ENCODE results near the gene DPY19L1. TPM values are rescaled to one million over a fixed set of nuclear protein-coding genes. Genes with fewer than 3 reads are reported as not detected.

The DPY19L1 gene
- total RNA-seq, 2 donors from 2014 or later: 35.8 to 75.1 TPM

DNA sequence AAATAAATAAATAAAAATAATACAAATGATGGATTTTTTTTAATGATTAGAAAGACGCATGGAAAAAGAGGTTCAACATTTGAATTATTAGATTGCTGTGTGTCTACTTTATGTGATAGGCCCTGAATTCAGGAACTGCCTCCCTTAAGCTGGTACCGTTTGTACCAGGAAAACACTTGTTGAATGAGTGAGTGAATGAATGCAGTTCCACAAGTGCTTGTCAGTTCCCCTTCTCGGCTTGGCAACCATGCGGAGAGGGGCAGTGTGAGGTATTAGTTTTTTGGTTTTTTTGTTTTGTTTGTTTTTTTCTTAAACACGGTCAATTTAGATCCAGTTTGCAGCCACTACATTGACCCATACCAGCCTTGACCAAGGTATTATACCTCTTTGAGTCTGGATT is 2.1 kb upstream of the DPY19L1 start:
- H3K4me3 ChIP-seq (ENCODE audit: low read length): no peak overlapping the region
- no peak overlapping the region for H3K9ac ChIP-seq (ENCODE audit: extremely low read depth, low read length, poor library complexity, severe bottlenecking)
- no peak overlapping the region for H3K27ac ChIP-seq (ENCODE audit: low read depth, low read length)
- peaks cover 3% of the 10 kb centered on the region for H3K4me1 ChIP-seq (ENCODE audit: control insufficient read depth, insufficient read depth, low read length)
- Mint-ChIP-seq H3K4me1 (peaks cover 24% of the 10 kb centered on the region), H3K27ac (no peak overlapping the region), H3K9me3 (no peaks in the 10 kb centered on the region), H3K36me3 (ENCODE audit: low read depth) (no peaks in the 10 kb centered on the region), H3K27me3 (ENCODE audit: insufficient read depth) (peaks cover 47% of the 10 kb centered on the region), H3K4me3 (no peak overlapping the region)
- no peaks in the 10 kb centered on the region for H3K9me3 ChIP-seq (ENCODE audit: control insufficient read depth, low read length)
- WGBS, 2 experiments (ENCODE audit: insufficient coverage in 1 of 2, insufficient read length in 1 of 2): 97 to 100% methylated on average over 1 to 5 of the region's 5 CpGs
- DNase-seq: no peak
- peaks cover 20% of the 10 kb centered on the region for H3K27me3 ChIP-seq (ENCODE audit: control insufficient read depth, insufficient read depth, low read length, poor library complexity, severe bottlenecking)
- no peak for TF ChIP-seq CTCF (conservative IDR thresholded peaks at IDR 0.05)
- H3K36me3 ChIP-seq (ENCODE audit: control insufficient read depth, insufficient read depth, low read length): no peaks in the 10 kb centered on the region

DNA sequence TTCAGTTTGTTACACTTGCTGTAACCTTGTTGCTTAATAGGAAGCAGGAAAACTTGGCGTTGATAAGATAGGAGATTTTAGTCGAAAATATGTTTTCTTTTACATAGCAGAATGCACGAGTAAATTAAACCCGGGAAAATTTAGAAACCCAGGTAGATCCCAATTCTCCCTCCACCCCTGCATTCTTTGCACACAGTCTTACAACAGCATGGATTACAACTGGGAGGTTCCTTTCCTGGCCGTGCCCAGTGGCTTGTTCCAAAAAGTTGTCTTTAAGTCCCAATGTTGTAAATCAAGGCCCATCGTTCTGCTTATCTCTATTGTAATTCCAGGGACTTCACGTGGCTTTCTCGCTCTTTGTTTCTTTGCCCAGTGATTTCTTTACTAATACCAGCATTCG is 1.1 kb upstream of the DPY19L1 start:
- no peaks in the 10 kb centered on the region for H3K9me3 ChIP-seq (ENCODE audit: control insufficient read depth, low read length)
- peaks cover 49% of the 10 kb centered on the region for H3K27me3 Mint-ChIP-seq (ENCODE audit: insufficient read depth)
- no peaks in the 10 kb centered on the region for H3K9me3 Mint-ChIP-seq
- peak overlapping the region; percentile 89 for H3K4me3 Mint-ChIP-seq
- peaks cover 3% of the 10 kb centered on the region for H3K4me1 ChIP-seq (ENCODE audit: control insufficient read depth, insufficient read depth, low read length)
- H3K27ac Mint-ChIP-seq: peak overlapping the region; percentile 89
- no peaks in the 10 kb centered on the region for H3K36me3 Mint-ChIP-seq (ENCODE audit: low read depth)
- H3K4me3 ChIP-seq (ENCODE audit: low read length): peak overlapping the region; percentile 82
- no peak overlapping the region for H3K27ac ChIP-seq (ENCODE audit: low read depth, low read length)
- H3K27me3 ChIP-seq (ENCODE audit: control insufficient read depth, insufficient read depth, low read length, poor library complexity, severe bottlenecking): peaks cover 30% of the 10 kb centered on the region
- peaks cover 24% of the 10 kb centered on the region for H3K4me1 Mint-ChIP-seq
- H3K9ac ChIP-seq (ENCODE audit: extremely low read depth, low read length, poor library complexity, severe bottlenecking): peak overlapping the region; percentile 34
- no peak for TF ChIP-seq CTCF (conservative IDR thresholded peaks at IDR 0.05)
- DNase-seq: no peak
- H3K36me3 ChIP-seq (ENCODE audit: control insufficient read depth, insufficient read depth, low read length): no peaks in the 10 kb centered on the region
- 39 to 54% methylated on average over 6 to 9 of the region's 9 CpGs for WGBS, 2 experiments (ENCODE audit: insufficient coverage in 1 of 2, insufficient read length in 1 of 2)

DNA sequence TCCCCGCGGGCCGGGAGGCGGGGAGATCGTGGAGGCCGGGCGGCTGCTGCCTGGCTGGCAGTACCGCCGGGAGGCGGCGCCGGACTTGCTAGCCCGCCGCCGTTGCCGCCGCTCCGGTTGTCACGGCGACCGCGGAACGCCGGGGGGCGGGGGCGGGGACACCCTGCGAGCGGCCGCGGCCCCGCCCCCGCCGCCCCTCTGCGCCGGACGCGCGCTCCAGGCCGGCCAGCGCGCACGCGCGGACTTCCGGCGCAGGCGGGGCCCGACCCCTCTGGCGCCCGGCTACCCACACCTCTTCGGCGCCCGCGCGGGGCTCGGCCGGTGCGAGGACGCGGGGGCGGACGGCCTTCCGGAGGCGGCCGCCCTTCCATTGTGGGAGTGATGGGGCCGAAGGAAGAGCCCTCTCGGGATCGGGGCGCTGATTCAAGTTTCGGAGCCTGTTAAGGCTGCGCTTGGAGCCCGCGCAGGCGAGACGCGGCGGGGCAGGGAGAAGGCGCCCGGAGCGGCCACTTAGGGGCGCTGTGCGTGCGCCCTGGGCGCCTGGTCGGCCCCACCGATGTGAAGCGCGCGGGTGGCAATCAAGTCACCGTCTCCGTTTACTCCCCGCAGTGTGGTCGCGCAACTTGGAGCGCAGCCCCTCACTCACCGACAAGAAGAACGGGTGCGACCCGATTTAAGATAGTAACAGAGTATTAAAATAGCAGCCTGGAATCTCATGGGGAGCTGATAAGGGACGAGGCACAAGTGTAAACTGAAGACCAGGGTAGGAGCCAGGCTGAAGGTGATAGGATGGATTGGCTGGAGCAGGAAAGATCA is 449 bp upstream of the DPY19L1 start:
- Mint-ChIP-seq H3K9me3 (no peaks in the 10 kb centered on the region), H3K27ac (peak overlapping the region; percentile 89), H3K27me3 (ENCODE audit: insufficient read depth) (peaks cover 49% of the 10 kb centered on the region), H3K4me1 (peaks cover 27% of the 10 kb centered on the region), H3K4me3 (peak overlapping the region; percentile 89), H3K36me3 (ENCODE audit: low read depth) (no peaks in the 10 kb centered on the region)
- Histone ChIP-seq H3K9me3 (ENCODE audit: control insufficient read depth, low read length) (no peaks in the 10 kb centered on the region), H3K27me3 (ENCODE audit: control insufficient read depth, insufficient read depth, low read length, poor library complexity, severe bottlenecking) (peaks cover 36% of the 10 kb centered on the region), H3K4me1 (ENCODE audit: control insufficient read depth, insufficient read depth, low read length) (peaks cover 3% of the 10 kb centered on the region), H3K27ac (ENCODE audit: low read depth, low read length) (peak overlapping the region; percentile 72), H3K36me3 (ENCODE audit: control insufficient read depth, insufficient read depth, low read length) (no peaks in the 10 kb centered on the region), H3K4me3 (ENCODE audit: low read length) (peak overlapping the region; percentile 82), H3K9ac (ENCODE audit: extremely low read depth, low read length, poor library complexity, severe bottlenecking) (peak overlapping the region; percentile 34)
- peak; percentile 96 for DNase-seq
- WGBS, 2 experiments (ENCODE audit: insufficient coverage in 1 of 2, insufficient read length in 1 of 2): 0 to 1% methylated on average over 26 to 100 of the region's 100 CpGs
- peak; percentile 92 for TF ChIP-seq CTCF (conservative IDR thresholded peaks at IDR 0.05)

Data from endodermal cell (in vitro differentiated cells).